GM23338 (cell line): ENCODE results near the gene MAST4. TPM values are rescaled to one million over a fixed set of nuclear protein-coding genes. Genes with fewer than 3 reads are reported as not detected.

Experiments used
- ATAC-seq: fragments of 200-7000 bp; cut with Tn5 transposase; 3 replicates; pipeline ENCODE4 v1.9.1; 2020
- DNase-seq: peaks from one replicate; pipeline ENCODE4 v3.0.0-alpha.2; 2015; ENCODE audit warnings: low spot score
- H2AFZ ChIP-seq: fragments of 200-600 bp; sonication (generic); 2 replicates; pipeline ENCODE4 v1.8.0; 2016; ENCODE audit warnings: antibody characterized with exemption, mild to moderate bottlenecking, moderate library complexity
- H3F3A ChIP-seq: fragments of 200-600 bp; sonication (generic); replicated peaks from 2 replicates; pipeline ENCODE4 v1.8.0; 2017; ENCODE audit warnings: antibody characterized with exemption, mixed run types, low read depth
- H3K27ac ChIP-seq: fragments of 200-600 bp; sonication (generic); 2 replicates; pipeline ENCODE4 v1.6.1; 2016; ENCODE audit warnings: low read depth
- H3K27me3 ChIP-seq: fragments of 200-600 bp; sonication (generic); 2 replicates; pipeline ENCODE4 v1.8.0; 2016; ENCODE audit warnings: mild to moderate bottlenecking, mixed run types, moderate library complexity; ENCODE audit not compliant: insufficient read depth
- H3K36me3 ChIP-seq: fragments of 200-600 bp; sonication (generic); 2 replicates; pipeline ENCODE4 v1.8.0; 2016; ENCODE audit warnings: mild to moderate bottlenecking; ENCODE audit not compliant: insufficient read depth
- H3K4me1 ChIP-seq: fragments of 200-600 bp; sonication (generic); 2 replicates; pipeline ENCODE4 v1.8.0; 2016; ENCODE audit warnings: mild to moderate bottlenecking, moderate library complexity; ENCODE audit not compliant: insufficient read depth
- H3K4me2 ChIP-seq: fragments of 200-600 bp; sonication (generic); 2 replicates; pipeline ENCODE4 v1.7.1; 2017; ENCODE audit warnings: mixed run types
- H3K4me3 ChIP-seq: fragments of 200-600 bp; sonication (generic); 2 replicates; pipeline ENCODE4 v1.6.1; 2016; ENCODE audit warnings: mixed run types
- H3K79me2 ChIP-seq: fragments of 200-600 bp; sonication (generic); replicated peaks from 2 replicates; pipeline ENCODE4 v1.8.0; 2017; ENCODE audit warnings: mild to moderate bottlenecking; ENCODE audit not compliant: insufficient read depth
- H3K9me2 ChIP-seq: fragments of 200-600 bp; sonication (generic); 2 replicates; pipeline ENCODE4 v1.8.0; 2017; ENCODE audit not compliant: insufficient read depth
- H4K20me1 ChIP-seq: fragments of 200-600 bp; sonication (generic); replicated peaks from 2 replicates; pipeline ENCODE4 v1.8.0; 2017; ENCODE audit warnings: mild to moderate bottlenecking; ENCODE audit not compliant: insufficient read depth
- H3K27ac Mint-ChIP-seq: 2 replicates; pipeline ENCODE4 v1.8.0; 2020; ENCODE audit warnings: inconsistent platforms, mild to moderate bottlenecking, moderate library complexity, mixed read lengths
- H3K27me3 Mint-ChIP-seq: 3 replicates; pipeline ENCODE4 v1.8.0; 2022; ENCODE audit warnings: low read depth, mild to moderate bottlenecking, moderate library complexity, mixed read lengths, inconsistent platforms; ENCODE audit not compliant: insufficient read depth, poor library complexity
- H3K36me3 Mint-ChIP-seq: 3 replicates; pipeline ENCODE4 v1.8.0; 2021; ENCODE audit warnings: low read depth, mild to moderate bottlenecking, inconsistent platforms, moderate library complexity, mixed read lengths
- H3K4me1 Mint-ChIP-seq: 3 replicates; pipeline ENCODE4 v1.8.0; 2020; ENCODE audit warnings: mild to moderate bottlenecking, inconsistent platforms, mixed read lengths
- H3K4me3 Mint-ChIP-seq: 3 replicates; pipeline ENCODE4 v1.8.0; 2021; ENCODE audit warnings: moderate library complexity, mild to moderate bottlenecking, inconsistent platforms, mixed read lengths
- H3K9me3 Mint-ChIP-seq: 3 replicates; pipeline ENCODE4 v1.8.0; 2020; ENCODE audit warnings: moderate library complexity, mild to moderate bottlenecking, inconsistent platforms, mixed read lengths
- CTCF ChIP-seq, 2 experiments: fragments of 200-600 bp in 1 of 2; sonication (generic) in 1 of 2; conservative IDR thresholded peaks; 2 replicates each; pipeline versions ENCODE4 v1.5.1 to v1.6.1; 2016 to 2017; ENCODE audit warnings: antibody characterized with exemption in 2 of 2, low read depth in 2 of 2, mild to moderate bottlenecking in 2 of 2, moderate library complexity in 1 of 2
- ETS1 ChIP-seq: IDR thresholded peaks from 2 replicates; pipeline ENCODE4 v1.6.1; 2016; ENCODE audit warnings: antibody characterized with exemption
- JUNB ChIP-seq: IDR thresholded peaks from one replicate; pipeline ENCODE4 v1.6.1; 2016; ENCODE audit warnings: antibody characterized with exemption; ENCODE audit not compliant: unreplicated experiment
- STAT1 ChIP-seq: IDR thresholded peaks from one replicate; pipeline ENCODE4 v1.6.1; 2016; ENCODE audit warnings: antibody characterized with exemption; ENCODE audit not compliant: unreplicated experiment
- ZNF114 ChIP-seq: fragments of 250-450 bp; sonication (Bioruptor Pico); IDR thresholded peaks from 2 replicates; pipeline ENCODE4 v1.5.0; 2020; ENCODE audit warnings: mild to moderate bottlenecking, moderate library complexity
- ZNF331 ChIP-seq: fragments of 250-450 bp; sonication (Bioruptor Pico); IDR thresholded peaks from 2 replicates; pipeline ENCODE4 v1.5.0; 2020; ENCODE audit warnings: low read depth, mild to moderate bottlenecking, moderate library complexity
- ZNF462 ChIP-seq: fragments of 250-450 bp; sonication (Bioruptor Pico); IDR thresholded peaks from 2 replicates; pipeline ENCODE4 v1.5.0; 2020; ENCODE audit warnings: mild to moderate bottlenecking, moderate library complexity
- polyA plus RNA-seq: library from polyadenylated mRNA; unstranded; fragments of >200 nt; fragmentation: Nextera tagmentation; extraction: Ambion mirVana; gene quantifications from 2 replicates; pipeline ENCODE4 v1.2.1, GENCODE V29; 2016
- total RNA-seq: library from RNA; depleted of rRNA; stranded (reverse); fragments of >200 nt; shearing (Covaris generic); gene quantifications from 2 replicates; pipeline ENCODE4 v1.2.3, GENCODE V29; 2014

Gene MAST4
- total and polyA plus RNA-seq, 2 experiments from 2014 or later = 3.6 to 8.5 TPM

GRCh38 chr5:67205981-67206380 lies 609.8 kb downstream of the MAST4 start:
- H3K36me3 Mint-ChIP-seq = no peaks in the 10 kb centered on the region; the same call in 1 of the 3 replicates

More at GRCh38 chr5:67205981-67206380, 609.8 kb downstream of the MAST4 start:
- no peaks in the 10 kb centered on the region for H4K20me1 ChIP-seq
- H3K4me1 ChIP-seq = no peaks in the 10 kb centered on the region
- no peak for TF ChIP-seq CTCF (conservative IDR thresholded peaks at IDR 0.05; ENCODE audit: low read depth in 2 of 2)
- no peak for TF ChIP-seq ZNF462
- no peak for TF ChIP-seq ZNF114
- TF ChIP-seq ETS1 = no peak
- no peak for TF ChIP-seq JUNB
- no peak for TF ChIP-seq STAT1
- no peak for TF ChIP-seq ZNF331 (CRISPR knock-in tag)
- no peak overlapping the region for H3K27ac Mint-ChIP-seq
- no peaks in the 10 kb centered on the region for H3K79me2 ChIP-seq
- no peaks in the 10 kb centered on the region for H3K9me2 ChIP-seq
- H3K4me2 ChIP-seq = no peak overlapping the region
- no peak for DNase-seq
- no peak for ATAC-seq
- no peak overlapping the region for H3K4me3 Mint-ChIP-seq
- no peaks in the 10 kb centered on the region for H3K27me3 Mint-ChIP-seq
- no peaks in the 10 kb centered on the region; the same call in 1 of the 2 replicates for H3K36me3 ChIP-seq
- no peaks in the 10 kb centered on the region for H3K27me3 ChIP-seq
- H3K9me3 Mint-ChIP-seq = 0 out of 3 replicates have a peak, but pooled peaks cover 4% of the 10 kb centered on the region
- no peaks in the 10 kb centered on the region for H3K4me1 Mint-ChIP-seq
- no peak overlapping the region for H2AFZ ChIP-seq
- no peak overlapping the region for H3K4me3 ChIP-seq
- H3K27ac ChIP-seq = no peak overlapping the region
- no peaks in the 10 kb centered on the region for H3F3A ChIP-seq
